GM12891 (cell line): ENCODE results near the gene IMMP2L.

Experiments
- DNase-seq: peaks from one replicate; pipeline ENCODE4 v3.0.0; 2011; ENCODE audit warnings: low spot score; ENCODE audit not compliant: insufficient read length
- FAIRE-seq: peaks from 2 replicates; lab custom pipeline; 2011; peaks lifted over from hg19 to GRCh38; lab: Jason Lieb, UNC
- PAX5 ChIP-seq: IDR thresholded peaks from 2 replicates; pipeline ENCODE4 v1.6.1; 2011; ENCODE audit warnings: low read length, moderate library complexity, mild to moderate bottlenecking; ENCODE audit not compliant: insufficient read depth, severe bottlenecking
- POLR2A ChIP-seq: IDR thresholded peaks from 2 replicates; pipeline ENCODE4 v1.6.1; 2011; ENCODE audit warnings: low read depth, low read length, control low read depth
- POLR2AphosphoS5 ChIP-seq: IDR thresholded peaks from 2 replicates; pipeline ENCODE4 v1.6.1; 2011; ENCODE audit warnings: low read depth, low read length, control low read depth
- POU2F2 ChIP-seq: IDR thresholded peaks from 2 replicates; pipeline ENCODE4 v1.6.1; 2011; ENCODE audit warnings: low read depth, mild to moderate bottlenecking, control low read depth, low read length, moderate library complexity
- SPI1 ChIP-seq: IDR thresholded peaks from 2 replicates; pipeline ENCODE4 v1.6.1; 2011; ENCODE audit warnings: low read depth, low read length, control low read depth
- TAF1 ChIP-seq: IDR thresholded peaks from 2 replicates; pipeline ENCODE4 v1.6.1; 2011; ENCODE audit warnings: low read depth, low read length, control low read depth

Gene IMMP2L

DNA sequence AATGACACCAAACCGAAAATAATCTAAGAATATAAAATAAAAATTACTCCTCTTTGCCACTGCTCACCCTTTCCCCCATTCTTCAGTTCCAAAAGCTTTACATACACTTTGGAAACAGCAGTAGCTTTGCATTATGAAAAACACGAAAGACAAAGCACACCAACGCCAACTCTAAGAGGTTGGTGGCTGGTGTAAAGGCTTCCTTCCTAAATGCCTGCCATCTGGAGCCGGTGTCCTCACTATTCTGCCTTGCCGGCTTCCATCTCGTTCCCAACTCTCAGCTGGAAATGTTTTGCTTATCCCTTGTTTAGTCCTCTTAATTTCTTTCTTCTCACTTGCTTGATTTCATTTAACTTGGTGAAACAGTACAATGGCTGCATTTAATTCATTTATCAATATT, 752.5 kb downstream of the IMMP2L start:
- FAIRE-seq (no peak), DNase-seq (no peak)
- TF ChIP-seq POU2F2, result no peak
- TF ChIP-seq SPI1, result no peak
- TF ChIP-seq PAX5, result no peak
- TF ChIP-seq POLR2A, result no peak
- no peak for TF ChIP-seq POLR2AphosphoS5
- no peak for TF ChIP-seq TAF1

DNA sequence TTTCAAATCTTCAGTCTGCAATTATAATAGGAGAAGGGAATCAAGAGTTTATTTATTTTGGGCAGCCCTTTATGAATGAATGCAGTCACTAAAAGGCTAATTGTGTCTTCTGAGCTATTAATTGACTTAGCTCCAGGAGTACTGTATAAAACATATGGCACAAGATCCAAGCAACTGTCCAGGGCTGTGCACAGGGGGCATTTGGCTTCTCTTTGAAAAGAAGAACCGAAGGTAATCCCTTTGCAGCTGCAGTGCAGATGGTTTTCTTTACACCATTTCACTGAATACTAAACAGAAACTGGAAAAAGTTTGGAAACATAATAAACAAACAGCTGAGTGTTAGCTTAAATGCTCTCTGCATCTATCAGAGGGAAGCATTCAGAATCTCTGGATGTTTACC, 753.9 kb downstream of the IMMP2L start:
- no peak for TF ChIP-seq POLR2AphosphoS5
- no peak for TF ChIP-seq POU2F2
- no peak for TF ChIP-seq SPI1
- TF ChIP-seq POLR2A, result no peak
- FAIRE-seq (no peak), DNase-seq (no peak)

DNA sequence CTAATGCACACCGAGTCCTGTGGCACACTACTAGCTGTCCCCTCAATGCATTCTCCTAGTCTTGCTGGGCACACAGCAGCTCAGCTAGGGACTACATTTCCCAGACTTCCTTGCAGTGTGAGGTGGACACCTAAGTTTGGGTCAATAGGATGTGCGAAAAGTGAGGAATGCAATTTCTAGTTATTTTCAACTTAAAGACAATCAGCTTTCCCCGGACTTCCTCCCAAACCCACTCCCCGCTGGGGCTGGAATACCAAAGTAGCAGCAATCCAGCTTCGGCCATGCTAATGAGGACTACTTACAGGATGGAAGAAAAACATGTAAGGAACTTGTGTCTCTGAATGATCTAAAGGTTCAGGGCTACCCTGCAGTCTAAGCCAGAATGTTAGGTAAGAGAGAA, 757.8 kb downstream of the IMMP2L start:
- TF ChIP-seq PAX5 (no peak), TAF1 (no peak), POU2F2 (no peak), POLR2AphosphoS5 (no peak)
- FAIRE-seq, result no peak
- no peak for DNase-seq

DNA sequence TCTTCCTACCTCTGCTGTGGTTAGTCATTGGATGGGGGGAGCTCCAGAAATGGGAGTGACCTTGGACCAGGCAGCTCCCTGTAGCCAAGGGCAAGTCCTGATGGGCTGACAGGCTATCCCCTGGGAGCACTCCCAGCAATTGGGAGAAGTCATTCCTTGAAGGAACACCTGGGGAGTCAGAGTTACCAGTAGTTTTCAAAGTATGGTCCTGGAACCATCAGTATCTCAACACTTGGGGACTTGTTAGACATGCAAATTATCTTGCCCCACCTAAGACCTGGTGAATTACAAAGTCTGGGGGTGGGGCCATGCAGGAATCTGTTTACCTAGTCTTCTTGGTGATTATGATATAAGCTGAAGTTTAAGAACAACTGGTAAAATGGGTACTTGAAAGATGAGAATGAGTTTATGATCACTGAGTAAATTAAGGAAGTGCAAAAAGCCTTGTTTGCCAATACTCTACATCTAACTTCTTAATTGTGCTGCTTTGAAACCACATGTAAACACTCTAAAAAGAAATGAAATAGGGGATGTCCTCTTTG, 758.6 kb downstream of the IMMP2L start:
- FAIRE-seq, result no peak
- TF ChIP-seq POLR2A (no peak), SPI1 (no peak), TAF1 (no peak), POU2F2 (no peak), PAX5 (no peak), POLR2AphosphoS5 (no peak)
- DNase-seq, result no peak

DNA sequence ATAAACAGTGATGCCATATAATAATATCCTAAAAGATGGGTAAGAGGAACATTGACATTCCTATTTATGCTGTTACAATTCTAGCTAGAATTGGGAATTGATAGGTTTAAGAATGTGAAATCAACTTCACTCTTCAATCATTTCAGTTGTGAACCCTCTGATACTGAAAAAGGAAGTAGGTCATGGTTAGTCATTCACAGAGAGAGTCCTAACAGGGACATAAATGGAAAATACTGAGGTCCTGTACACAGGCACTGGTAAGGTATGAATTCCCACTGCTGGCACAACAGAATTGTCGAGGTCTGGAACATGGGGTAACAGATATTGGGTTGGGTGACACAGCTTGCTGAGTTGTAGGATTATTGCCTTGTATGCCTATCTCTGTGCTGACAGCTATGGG, 760.8 kb downstream of the IMMP2L start:
- peak; percentile 49 for TF ChIP-seq SPI1
- TF ChIP-seq POU2F2, result no peak
- peak; percentile 45 for FAIRE-seq
- DNase-seq, result no peak

DNA sequence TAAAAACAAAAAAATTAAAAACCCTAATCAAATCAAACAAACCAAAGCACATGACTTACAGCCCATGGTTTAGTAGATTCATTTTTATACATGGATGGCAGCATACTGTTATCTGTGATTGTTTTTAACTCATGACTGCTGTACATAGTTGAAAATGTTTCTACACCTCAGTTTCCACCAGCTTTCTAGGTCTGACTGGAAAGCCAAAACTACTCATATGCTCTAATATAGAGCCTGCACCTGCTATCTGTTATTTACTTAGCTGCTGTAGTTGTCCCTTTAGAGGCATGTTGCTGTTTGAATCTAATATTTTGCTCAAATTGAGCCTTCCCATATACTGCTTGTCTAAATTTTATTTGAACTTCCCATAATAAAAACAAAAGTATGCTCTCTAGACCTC, 761.3 kb downstream of the IMMP2L start:
- no peak for DNase-seq
- TF ChIP-seq POU2F2 (no peak), POLR2AphosphoS5 (no peak), SPI1 (no peak), PAX5 (no peak), TAF1 (no peak), POLR2A (no peak)
- no peak for FAIRE-seq

DNA sequence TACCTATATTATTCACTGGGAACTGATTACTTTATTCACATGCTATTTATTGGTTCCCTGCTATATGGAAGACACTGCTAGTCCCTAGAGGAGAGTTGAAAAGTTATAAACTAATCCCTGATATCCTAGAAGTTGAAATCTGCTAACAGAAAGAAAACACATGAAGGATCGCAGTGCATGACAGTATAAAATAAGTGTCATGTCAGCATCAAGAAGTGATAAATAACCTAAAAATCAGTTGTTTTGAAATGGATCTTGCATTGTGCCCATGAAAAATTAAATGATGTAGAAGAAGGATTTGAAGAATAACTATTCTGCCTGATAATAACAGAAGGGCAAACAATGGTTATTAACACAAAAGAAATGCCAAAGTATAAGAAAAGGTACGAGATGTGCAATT, 764.6 kb downstream of the IMMP2L start:
- no peak for DNase-seq
- TF ChIP-seq POLR2AphosphoS5 (no peak), PAX5 (no peak), TAF1 (no peak), POU2F2 (no peak), POLR2A (no peak), SPI1 (no peak)
- FAIRE-seq, result no peak

DNA sequence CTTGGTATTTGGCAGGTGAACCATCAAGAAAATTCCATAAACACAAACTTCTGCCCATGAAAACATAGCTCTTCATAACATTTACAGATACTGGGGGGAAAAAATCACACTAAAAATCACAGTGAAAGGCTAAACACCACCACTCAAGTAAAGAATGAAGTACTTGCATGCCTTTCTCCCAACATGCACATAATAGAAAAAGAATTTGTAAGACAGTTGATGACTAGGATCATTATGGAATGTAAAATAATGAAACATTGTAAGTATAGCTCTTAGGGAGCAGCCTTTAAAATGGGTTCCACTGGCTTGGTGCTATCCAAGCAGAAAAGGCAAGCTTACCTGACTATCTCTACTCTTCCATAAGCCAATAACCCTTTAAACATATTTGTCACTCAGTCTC, 771.3 kb downstream of the IMMP2L start:
- DNase-seq (no peak), FAIRE-seq (no peak)
- TF ChIP-seq POLR2A (no peak), POLR2AphosphoS5 (no peak), POU2F2 (no peak), SPI1 (no peak), PAX5 (no peak), TAF1 (no peak)

DNA sequence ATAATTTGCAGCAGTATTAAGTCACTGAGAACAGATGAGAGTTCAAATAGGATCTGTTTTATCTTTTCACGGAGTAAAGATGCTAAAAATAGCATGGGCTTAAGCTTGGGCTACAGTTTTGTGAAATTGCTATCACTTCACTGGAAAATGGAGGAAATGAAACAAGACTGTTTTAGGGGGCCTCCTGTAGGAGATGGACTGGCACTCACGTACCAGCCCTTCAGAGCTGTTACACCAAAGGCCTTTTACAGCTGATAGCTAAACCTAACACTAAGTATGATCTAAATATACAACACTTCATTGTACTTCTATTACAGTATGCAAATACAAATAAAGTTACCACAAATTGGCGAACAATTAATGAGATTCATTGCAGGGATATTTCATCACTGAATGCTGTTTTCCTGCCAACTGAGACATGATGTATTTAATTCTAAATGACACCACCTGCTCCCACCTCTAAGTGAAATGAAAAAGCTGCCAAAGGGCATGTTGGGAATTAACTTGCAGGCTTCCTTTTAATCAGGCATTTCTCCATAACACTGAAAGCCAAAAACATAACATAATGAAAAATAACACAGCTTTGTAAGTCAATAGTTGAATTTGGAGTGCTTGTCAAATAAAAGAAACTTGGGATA, 775.8 kb downstream of the IMMP2L start:
- FAIRE-seq (no peak), DNase-seq (no peak)
- TF ChIP-seq PAX5, result no peak
- no peak for TF ChIP-seq TAF1

DNA sequence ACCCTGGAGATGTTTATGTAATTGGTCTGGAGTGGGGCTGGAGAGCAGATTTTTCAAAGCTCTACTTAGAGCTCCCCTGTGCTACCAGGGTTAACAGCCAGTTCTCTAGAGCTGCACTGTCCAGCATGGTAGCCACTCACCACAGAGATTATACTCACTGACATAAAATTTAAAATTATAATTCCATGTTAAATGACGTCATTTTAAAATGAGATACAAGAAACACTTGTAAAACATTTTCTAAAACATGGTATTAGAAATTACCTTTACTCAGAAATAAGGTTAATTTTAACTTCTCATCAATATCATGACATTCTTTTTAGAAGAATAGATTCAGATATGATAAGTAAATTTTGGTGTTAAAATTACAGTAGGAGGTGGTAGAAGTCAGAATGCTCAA, 777.5 kb downstream of the IMMP2L start:
- DNase-seq (no peak), FAIRE-seq (no peak)
- TF ChIP-seq SPI1 (no peak), PAX5 (no peak), POLR2AphosphoS5 (no peak), POU2F2 (no peak), TAF1 (no peak), POLR2A (no peak)
